B cell (primary cell): ENCODE measurements around the gene SNX17.

ENCODE experiments used
- CTCF ChIP-seq: fragments of 200-600 bp; IDR thresholded peaks from one replicate; pipeline ENCODE4 v1.8.0; 2022; ENCODE audit warnings: antibody characterized with exemption, mild to moderate bottlenecking
- EZH2 ChIP-seq: IDR thresholded peaks from 2 replicates; pipeline ENCODE4 v1.6.1; 2012; ENCODE audit warnings: borderline replicate concordance, low read depth, mild to moderate bottlenecking, moderate library complexity, low read length; ENCODE audit not compliant: insufficient read depth, poor library complexity, severe bottlenecking

GRCh38 chr2:27324720-27325119 is 45.7 kb upstream of the SNX17 start:
- TF ChIP-seq CTCF, result no peak
- no peak for TF ChIP-seq EZH2
